RWPE2 (cell line): Measurements from ENCODE around the gene SOX8.

Source experiments
- ATAC-seq: fragments of 200-7000 bp; cut with Tn5 transposase; 3 replicates; pipeline ENCODE4 v1.9.1; 2021; ENCODE audit warnings: low read depth
- DNase-seq: peaks from one replicate; pipeline ENCODE4 v3.0.0-alpha.2; 2020; ENCODE audit warnings: low spot score
- H3K27ac ChIP-seq: fragments of 450-650 bp; 2 replicates; pipeline ENCODE4 v1.5.1; 2017; ENCODE audit warnings: mild to moderate bottlenecking; ENCODE audit not compliant: poor library complexity, severe bottlenecking
- H3K27me3 ChIP-seq: fragments of 250-450 bp; sonication (Bioruptor Pico); 2 replicates; pipeline ENCODE4 v1.5.1; 2021; ENCODE audit warnings: mild to moderate bottlenecking, moderate library complexity; ENCODE audit not compliant: insufficient read depth, poor library complexity, severe bottlenecking
- H3K36me3 ChIP-seq: fragments of 250-450 bp; sonication (Bioruptor Pico); 2 replicates; pipeline ENCODE4 v1.5.1; 2020; ENCODE audit warnings: low read depth, mild to moderate bottlenecking, moderate library complexity
- H3K4me1 ChIP-seq: fragments of 250-450 bp; sonication (Bioruptor Pico); 2 replicates; pipeline ENCODE4 v1.5.1; 2021; ENCODE audit warnings: mild to moderate bottlenecking, moderate library complexity; ENCODE audit not compliant: insufficient read depth, poor library complexity, severe bottlenecking
- H3K4me3 ChIP-seq: fragments of 250-450 bp; sonication (Bioruptor Pico); 2 replicates; pipeline ENCODE4 v1.5.1; 2021; ENCODE audit warnings: mild to moderate bottlenecking, moderate library complexity; ENCODE audit not compliant: severe bottlenecking
- H3K9me3 ChIP-seq: fragments of 250-450 bp; sonication (Bioruptor Pico); 2 replicates; pipeline ENCODE4 v1.5.1; 2021; ENCODE audit warnings: mild to moderate bottlenecking, moderate library complexity; ENCODE audit not compliant: severe bottlenecking
- TF ChIP-seq, protein P1 (sequence below): fragments of 450-650 bp; IDR thresholded peaks from one replicate; pipeline ENCODE4 v1.5.1; 2017; ENCODE audit warnings: mild to moderate bottlenecking, moderate library complexity; ENCODE audit not compliant: poor library complexity, severe bottlenecking

Gene SOX8

DNA sequence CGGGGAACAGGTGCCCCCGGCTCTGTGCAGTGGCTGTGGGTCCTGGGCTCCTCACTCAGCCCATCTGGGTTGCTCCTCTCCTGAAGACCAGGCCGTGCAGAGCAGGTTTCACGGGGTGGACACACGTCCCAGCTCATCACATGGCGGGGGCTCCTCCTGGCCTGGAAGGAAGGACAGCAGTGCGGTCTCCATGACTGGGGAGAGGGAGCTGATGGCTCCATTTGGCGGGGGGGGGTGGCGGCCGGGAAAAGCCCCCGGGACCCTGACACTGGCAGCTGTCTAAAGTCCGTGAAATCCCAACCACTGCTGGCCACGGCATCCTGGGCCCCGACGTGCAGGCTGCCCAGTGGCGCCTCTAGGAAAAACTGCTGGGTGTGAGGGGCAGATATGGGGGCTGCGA, 19.0 kb downstream of the SOX8 start:
- TF ChIP-seq, protein P1, sequence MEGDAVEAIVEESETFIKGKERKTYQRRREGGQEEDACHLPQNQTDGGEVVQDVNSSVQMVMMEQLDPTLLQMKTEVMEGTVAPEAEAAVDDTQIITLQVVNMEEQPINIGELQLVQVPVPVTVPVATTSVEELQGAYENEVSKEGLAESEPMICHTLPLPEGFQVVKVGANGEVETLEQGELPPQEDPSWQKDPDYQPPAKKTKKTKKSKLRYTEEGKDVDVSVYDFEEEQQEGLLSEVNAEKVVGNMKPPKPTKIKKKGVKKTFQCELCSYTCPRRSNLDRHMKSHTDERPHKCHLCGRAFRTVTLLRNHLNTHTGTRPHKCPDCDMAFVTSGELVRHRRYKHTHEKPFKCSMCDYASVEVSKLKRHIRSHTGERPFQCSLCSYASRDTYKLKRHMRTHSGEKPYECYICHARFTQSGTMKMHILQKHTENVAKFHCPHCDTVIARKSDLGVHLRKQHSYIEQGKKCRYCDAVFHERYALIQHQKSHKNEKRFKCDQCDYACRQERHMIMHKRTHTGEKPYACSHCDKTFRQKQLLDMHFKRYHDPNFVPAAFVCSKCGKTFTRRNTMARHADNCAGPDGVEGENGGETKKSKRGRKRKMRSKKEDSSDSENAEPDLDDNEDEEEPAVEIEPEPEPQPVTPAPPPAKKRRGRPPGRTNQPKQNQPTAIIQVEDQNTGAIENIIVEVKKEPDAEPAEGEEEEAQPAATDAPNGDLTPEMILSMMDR = no peak
- Histone ChIP-seq H3K9me3 (no peaks in the 10 kb centered on the region), H3K27ac (no peak overlapping the region), H3K4me3 (no peak overlapping the region), H3K36me3 (no peaks in the 10 kb centered on the region), H3K27me3 (peaks cover 5% of the 10 kb centered on the region), H3K4me1 (peaks cover 9% of the 10 kb centered on the region)
- DNase-seq = no peak
- ATAC-seq = no peak

DNA sequence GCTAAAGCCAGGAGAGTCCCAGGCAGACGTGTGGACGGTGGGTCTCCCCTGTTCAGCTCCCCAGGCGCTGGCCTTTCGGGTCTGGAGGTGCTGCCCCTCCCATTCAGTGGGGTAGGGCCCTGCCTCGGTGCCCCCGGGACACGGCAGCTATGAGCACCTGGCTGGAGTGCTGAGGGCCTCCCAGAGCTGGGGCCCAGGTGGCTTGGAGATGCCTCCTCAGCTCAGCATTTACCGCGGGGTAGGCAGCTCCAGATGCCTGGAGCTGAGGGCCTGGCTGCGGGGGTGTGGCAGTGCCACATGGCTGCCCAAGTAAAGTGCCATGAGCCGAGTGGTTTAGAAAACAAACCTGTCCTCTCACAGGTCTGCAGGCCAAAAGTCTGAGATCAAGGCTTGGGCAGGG, 19.5 kb downstream of the SOX8 start:
- no peak for DNase-seq
- Histone ChIP-seq H3K36me3 (no peaks in the 10 kb centered on the region), H3K27me3 (peaks cover 7% of the 10 kb centered on the region), H3K4me3 (no peak overlapping the region), H3K4me1 (peaks cover 9% of the 10 kb centered on the region), H3K9me3 (no peaks in the 10 kb centered on the region), H3K27ac (no peak overlapping the region)
- ATAC-seq = no peak
- TF ChIP-seq, protein P1 = no peak

DNA sequence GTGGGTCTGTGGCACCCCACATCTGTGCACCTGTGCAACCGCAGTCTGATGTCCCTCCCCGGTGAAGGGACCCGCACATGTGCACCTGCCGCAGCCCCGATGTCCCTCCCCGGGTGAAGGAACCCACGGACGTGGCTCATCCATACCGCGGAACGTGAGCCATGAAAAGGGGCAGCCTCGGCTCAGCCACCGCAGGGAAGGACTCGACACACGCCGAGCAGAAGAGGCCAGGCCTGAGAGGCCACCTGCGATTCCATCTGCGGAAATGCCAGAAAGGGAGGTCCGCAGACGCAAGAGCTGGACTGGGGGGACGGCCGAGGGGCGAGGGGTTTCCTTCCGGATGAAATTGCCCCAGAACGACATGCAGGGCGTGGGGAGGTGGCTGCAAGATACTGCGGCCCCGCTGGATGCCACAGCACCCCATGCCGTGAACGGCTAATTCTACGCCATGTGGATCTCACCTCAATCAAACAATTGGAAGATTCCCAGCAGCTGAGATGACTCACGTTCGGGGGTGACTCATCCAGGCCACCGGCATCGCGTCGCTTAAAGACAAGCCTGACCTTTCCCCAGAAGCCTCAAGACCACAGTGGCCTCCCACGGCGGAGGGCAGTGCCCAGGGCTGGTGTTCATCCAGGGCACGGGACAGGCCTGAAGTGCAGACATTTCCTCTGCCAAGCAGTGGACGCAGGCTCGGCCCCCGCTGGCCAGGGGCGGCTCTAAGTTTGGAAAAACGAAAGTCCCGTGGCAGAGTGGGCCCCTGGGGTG, 21.0 kb downstream of the SOX8 start:
- H3K4me3 ChIP-seq = no peak overlapping the region
- ATAC-seq = peak; percentile 76
- H3K4me1 ChIP-seq = peaks cover 9% of the 10 kb centered on the region
- H3K36me3 ChIP-seq = no peaks in the 10 kb centered on the region
- H3K9me3 ChIP-seq = no peaks in the 10 kb centered on the region
- no peak for DNase-seq
- no peak overlapping the region for H3K27ac ChIP-seq
- H3K27me3 ChIP-seq = peaks cover 7% of the 10 kb centered on the region
- TF ChIP-seq, protein P1 = no peak

DNA sequence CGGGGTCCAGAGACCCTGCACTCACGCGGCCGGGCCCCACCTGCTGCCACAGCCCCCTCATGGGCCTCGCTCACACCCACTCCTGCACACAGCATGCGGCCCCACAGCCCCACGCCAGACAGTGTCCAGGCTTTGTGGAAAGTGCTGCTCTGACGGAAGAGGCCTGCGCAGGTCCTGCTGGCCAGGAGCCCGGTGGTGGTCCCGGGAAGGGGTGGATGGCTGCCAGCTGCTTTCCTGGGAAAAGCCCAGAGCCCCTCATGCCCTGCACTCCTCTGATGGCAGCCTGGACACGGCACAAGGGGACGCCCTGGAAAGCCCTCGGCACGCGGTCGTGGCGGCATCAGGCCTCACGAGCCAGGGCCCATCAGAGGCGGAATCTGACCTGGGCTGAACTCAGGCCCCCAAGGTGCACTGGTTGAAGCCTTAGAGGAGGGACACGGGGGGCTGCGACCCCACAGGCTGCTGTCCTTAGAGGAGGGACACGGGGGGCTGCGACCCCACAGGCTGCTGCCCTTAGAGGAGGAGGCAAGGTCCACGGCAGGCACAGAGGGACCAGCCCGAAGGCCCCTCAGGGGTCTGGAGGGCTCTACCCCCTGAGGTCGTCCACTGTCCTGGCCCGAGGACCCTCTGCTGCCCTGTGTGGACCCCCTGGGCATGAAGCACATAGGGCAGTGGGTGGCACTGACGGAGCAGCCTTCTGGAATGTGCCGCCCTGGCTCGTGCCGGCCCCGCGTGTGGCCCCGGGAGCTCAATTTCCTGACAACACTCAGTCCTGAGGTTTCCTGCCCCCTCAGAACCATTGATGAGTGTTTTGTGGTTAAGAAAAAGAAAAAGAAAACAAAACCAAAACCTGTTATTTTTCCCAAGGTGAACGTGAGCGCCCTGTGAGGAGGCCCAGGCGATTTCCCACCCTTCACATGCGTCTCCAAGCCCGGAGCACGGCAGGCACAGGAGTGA, 22.1 kb downstream of the SOX8 start:
- no peak overlapping the region for H3K4me3 ChIP-seq
- TF ChIP-seq, protein P1 = no peak
- H3K4me1 ChIP-seq = peaks cover 6% of the 10 kb centered on the region
- H3K36me3 ChIP-seq = no peaks in the 10 kb centered on the region
- no peak for DNase-seq
- no peak for ATAC-seq
- H3K27ac ChIP-seq = no peak overlapping the region
- peaks cover 7% of the 10 kb centered on the region for H3K27me3 ChIP-seq
- no peaks in the 10 kb centered on the region for H3K9me3 ChIP-seq
